ENCODE results near the gene H3-3A. TPM values are rescaled to one million over a fixed set of nuclear protein-coding genes. Genes with fewer than 3 reads are reported as not detected.

H3-3A gene
- total RNA-seq, 1 donor from 2014 or later = 348 TPM

DNA sequence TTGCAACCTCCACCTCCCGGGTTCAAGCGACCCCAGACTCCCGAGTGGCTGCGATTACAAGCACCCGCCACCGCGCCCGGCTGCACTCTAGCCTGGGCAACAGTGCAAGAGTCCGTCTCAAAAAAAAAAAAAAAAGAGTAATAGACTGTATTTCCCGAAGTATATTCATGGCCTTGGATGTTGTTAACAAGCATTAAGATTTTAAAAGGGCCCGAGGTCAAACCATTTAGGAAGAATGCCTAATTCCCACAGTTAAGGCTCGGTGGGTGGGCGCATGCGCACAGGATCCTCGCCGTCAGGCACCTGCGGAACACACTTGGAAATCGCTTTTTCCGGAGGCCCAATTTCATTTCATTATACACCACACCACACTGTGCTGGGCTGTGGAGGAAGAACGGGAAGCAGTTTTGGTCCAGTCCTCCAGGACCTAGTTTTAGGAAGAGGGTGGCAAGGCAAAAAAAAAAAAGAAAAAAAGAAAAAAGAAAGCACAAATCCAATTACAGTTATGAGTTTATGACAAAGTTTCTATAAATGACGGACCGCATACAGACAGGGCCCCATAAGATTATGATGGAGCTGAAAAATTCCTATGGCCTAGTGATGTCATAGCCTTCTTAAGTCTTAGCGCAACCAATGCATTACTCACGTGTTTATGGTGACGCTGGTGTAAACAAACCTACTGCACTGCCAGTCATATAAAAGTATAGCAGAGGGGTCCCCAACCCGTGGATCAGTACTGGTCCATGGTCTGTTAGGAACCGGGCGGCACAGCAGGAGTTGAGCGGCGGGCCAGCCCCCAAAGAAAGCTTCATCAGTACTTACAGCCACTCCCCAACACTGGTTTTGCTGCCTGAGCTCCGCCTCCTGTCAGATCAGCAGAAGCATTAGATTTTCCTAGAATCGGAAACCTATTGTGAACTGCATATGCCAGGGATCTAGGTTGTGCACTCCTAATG, 38.2 kb downstream of the H3-3A start:
- ATAC-seq = no peak

DNA sequence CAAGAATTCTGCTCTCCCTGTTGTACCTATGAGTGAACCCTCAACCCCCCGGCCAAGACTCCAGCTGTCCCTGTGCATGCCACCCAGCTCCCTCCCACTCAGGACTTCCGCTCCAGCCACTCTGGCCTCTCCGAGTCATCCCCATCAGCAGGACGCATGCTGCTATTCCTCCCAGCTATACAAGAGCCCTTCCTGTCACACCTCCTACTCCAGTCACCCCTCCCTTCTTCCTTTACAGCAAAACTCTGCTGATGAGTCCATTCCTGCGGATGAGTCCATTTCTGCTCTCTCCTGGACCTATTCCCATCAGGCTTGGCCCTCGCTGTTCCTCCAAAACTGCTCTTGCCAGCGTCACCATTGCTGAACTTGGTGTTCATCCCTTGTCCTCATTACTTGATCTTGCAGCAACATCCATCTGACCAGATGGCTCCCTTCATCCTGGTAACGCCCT, 42.2 kb downstream of the H3-3A start:
- DNase-seq (ENCODE audit: missing footprints) (no peak), ATAC-seq (no peak)
- intact Hi-C loops (cut with DNase I) = no loop called here

More for the DNA sequence above, 38.2 kb downstream of the H3-3A start:
- DNase-seq (ENCODE audit: missing footprints) = no peak
- intact Hi-C loops (cut with DNase I) = no loop called here

DNA sequence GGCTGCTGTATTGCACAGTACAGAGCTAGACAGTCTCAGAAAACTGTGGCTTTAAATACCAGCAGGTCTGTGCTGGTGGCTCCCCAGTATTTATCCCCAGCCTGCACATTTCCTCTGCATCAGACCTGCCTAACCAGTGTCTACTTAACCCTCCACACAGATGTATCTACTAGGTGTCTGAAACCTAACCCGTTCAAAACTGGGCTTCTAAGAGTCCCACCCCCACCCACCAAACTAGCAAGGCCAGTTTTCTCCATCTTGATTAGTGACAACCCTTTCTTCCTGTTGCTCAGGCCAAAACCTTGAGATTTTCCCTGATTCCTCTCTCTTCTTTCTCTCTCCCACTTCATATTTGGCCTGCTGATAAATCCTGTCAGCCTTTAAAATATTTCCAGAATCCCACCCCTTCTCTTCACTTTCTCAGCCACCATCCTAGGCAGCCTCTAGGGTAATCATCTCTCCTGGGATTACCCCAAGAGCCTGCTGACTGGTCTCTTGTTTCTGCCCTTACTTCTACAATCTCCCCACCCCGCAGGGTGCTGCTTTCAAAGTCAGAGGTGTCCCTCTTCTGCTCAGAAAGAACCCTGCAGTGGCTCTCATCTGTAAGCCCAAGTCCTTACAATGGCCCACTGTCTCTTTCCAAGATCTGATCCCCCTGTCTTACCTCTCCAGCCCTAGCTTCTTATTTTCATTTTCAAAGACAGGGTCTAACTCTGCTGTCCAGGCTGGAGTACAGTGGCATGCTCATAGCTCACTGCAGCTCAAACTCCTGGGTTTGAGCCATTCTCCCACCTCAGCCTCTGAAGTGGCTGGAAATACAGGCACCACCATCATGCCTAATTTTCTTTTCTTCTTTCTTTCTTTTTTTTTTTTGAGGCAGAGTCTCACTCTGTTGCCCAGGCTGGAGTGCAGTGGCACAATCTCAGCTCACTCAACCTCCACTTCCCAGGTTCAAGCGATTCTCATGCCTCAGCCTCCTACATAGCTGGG, 45.2 kb downstream of the H3-3A start:
- intact Hi-C loops (cut with DNase I) = no loop called here
- DNase-seq (ENCODE audit: missing footprints) = no peak

DNA sequence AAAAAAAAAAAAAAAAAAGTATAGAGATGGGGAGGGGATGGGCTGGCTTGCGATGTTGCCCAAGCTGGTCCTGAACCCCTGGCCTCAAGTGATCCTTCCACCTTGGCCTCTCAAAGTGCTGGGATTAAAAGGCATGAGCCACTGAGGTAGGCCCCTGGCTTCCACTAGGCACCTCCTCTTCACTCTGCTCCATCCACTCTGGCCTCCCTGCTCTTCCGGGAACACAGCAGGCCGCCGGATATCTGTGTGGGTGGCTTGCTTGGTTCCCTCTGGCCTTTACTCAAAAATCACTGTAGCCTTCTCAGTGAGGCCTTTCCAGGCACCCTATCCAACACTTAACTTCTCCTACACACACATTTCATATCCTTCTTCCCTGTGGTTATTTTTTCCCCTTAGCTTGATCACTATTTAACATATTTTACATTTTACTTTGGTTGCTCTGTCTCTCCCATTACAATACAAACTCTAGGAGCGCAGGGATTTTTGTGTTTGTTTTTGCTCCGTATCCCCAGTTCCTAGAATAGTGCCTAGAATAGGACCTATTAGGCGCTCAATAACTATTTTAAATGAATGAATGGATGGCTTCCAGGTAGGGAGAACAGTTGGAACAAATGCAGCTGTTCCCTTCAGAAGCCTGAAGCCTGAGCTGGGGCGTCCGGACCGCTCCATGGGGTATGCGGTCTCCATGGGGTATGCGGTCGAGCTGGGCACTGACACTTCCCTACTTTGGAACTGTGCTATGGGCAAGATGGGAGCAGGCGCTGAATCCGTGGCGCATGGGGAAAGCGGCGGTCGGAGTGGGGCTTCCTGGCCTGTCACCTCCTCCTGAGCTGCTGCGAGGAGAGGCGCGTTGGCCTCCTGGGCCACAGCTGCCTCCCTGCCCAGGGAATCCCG, 46.7 kb downstream of the H3-3A start:
- intact Hi-C loops (cut with DNase I) = no loop called here
- peak; percentile 36 for ATAC-seq
- no peak for DNase-seq (ENCODE audit: missing footprints)

More for the DNA sequence above, 45.2 kb downstream of the H3-3A start:
- ATAC-seq = no peak

DNA sequence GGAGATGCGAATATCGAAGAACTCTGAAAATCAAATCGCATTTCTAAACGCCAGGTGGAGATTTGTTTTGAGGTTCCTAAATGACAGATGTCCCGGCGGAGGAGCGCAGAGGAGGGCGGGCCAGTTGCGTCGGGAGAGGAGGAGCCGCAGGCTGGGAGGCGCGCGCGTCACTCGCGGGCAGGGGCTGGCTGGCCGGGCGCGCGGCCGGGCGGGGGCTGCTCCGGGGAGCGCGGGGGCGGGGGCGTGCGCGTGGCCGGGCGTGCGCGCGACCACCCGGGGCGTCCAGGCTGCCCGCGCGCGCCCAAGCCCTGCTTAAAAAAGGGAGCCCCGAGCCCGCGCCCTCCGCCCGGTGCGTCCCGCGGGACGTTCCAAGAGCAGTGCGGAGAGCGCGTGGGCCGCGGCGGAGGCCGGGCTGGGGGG, 47.3 kb downstream of the H3-3A start:
- DNase-seq (ENCODE audit: missing footprints) = peak; percentile 95
- ATAC-seq = peak; percentile 91
- intact Hi-C loops (cut with DNase I) = loop anchor here (1.0 to 2.0 kb wide), 2 partner anchors 46 to 111 kb away; partner anchors contain the start of gene SDE2

DNA sequence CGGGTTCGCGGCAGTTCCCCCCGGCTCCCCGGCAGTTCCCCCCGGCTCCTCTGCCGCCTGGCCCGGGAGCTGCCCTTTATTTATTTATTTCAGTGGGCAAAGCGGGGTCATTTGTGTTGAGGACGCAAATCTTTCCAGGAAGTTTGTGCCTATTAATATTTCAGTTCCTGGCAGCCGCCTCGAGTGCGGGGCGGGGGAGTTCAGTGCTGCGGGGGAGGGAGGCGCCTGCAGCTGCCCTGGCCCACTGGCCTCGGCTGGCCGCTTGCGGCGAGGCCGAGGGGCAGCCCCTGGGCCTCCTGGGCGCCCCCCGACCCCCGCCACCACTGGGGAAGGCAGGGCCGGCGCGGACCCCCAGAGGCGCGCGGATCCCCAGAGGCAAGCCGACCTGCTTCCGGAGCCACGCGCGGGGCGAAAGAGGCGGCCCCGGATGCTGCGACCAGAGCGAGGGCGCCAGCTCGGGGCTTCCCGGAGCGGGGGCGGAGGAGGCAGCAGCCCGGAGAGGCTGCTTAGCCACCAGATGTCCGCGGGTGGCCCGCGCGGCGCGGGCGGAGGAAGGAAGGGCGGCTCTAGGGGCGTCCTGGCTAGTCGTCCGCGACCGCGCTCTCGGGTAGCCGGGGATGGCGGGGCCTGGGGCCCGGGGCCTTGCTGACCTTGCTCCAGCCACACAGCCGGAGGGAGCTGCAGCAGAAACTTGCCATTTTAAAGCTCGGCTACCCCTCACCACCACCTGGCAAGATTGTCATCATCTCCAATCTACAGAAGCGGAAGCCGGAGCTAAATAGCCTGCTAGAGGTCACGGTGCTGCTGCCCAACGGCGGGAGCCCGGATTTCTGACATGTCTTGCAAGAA, 48.0 kb downstream of the H3-3A start:
- intact Hi-C loops (cut with DNase I) = loop anchor here (1.0 to 2.0 kb wide), 2 partner anchors 46 to 112 kb away; partner anchors contain the start of gene SDE2
- ATAC-seq (peak; percentile 74), DNase-seq (ENCODE audit: missing footprints) (peak; percentile 88)

DNA sequence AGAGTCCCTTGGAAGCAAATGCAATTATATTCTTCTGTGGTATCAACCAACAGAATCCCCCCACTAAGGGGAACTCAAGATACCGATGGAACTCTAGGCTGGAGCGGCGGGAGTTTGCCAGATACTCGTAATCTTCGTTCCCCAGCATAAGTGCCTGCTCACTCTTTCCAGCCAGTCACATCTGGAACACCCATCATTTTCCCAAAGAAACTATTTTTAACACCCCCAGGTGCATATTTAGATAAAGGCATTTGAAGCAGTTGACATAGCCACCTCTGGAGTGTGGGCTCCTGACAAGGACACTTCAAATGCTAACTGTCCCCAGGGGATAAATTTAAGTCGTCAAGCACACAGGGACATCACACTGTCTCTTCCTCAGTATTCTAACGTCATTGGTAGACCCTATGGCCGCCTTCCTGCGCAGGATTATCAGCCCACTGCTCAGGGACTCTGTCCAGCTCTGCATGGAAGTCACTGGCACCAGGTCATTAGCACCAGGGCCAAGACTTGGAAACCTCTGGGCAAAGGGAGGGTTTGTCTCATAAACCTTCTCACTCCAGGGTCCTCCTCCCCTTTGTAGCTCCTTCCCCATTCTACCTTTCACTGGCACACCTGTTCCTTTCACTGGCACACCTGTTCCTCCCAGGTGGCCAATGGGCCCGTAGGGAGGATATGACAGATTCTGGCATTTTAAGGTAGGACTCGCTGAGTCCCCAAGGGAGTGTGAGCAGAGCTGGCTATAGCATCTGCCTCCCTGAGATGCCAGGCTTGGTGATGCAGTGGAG, 48.8 kb downstream of the H3-3A start:
- ATAC-seq = no peak
- intact Hi-C loops (cut with DNase I) = loop anchor here (2.0 kb wide), 1 partner anchor 112 kb away; the partner anchor contains the start of gene SDE2
- DNase-seq (ENCODE audit: missing footprints) = no peak

DNA sequence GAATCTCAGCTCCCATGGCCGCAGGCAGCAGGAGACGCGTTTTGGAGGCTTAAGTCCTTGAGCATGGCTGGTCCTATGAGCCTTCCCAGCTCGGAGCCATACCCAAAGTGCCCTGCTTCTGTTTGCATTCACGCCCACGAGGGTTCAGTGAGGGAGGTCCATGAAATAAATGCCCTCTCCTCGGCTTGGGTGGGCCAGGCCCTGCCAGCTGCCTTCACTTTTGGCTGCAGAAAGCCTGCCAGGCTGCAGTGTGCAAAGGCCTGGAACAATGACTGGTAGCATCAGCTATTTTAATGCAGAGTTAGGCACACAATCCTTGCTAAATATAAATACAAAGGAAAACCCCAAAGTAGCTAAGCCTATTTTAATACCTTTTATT, 49.4 kb downstream of the H3-3A start:
- DNase-seq (ENCODE audit: missing footprints) (no peak), ATAC-seq (no peak)
- intact Hi-C loops (cut with DNase I) = loop anchor here (2.0 kb wide), 1 partner anchor 113 kb away; the partner anchor contains the start of gene SDE2

DNA sequence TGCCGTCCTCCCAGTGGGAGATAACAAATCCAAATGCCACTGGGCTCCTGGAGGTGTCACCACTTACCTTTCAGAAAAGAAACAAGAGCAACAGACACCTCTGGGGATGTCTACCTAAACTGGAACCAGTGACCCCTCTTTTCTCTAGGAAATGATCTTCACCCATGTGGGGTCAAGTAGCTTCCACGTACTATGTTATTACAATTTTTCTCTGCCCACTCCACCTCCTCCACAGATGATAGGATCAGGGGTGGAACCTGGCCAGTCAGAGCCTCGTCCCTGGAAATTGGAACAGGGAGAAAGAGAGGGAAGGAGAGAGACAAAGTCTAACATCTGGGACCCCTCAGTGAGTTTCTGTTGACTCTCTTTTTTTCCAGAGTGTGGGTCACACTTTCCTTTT, 50.1 kb downstream of the H3-3A start:
- ATAC-seq (no peak), DNase-seq (ENCODE audit: missing footprints) (no peak)
- intact Hi-C loops (cut with DNase I) = no loop called here

DNA sequence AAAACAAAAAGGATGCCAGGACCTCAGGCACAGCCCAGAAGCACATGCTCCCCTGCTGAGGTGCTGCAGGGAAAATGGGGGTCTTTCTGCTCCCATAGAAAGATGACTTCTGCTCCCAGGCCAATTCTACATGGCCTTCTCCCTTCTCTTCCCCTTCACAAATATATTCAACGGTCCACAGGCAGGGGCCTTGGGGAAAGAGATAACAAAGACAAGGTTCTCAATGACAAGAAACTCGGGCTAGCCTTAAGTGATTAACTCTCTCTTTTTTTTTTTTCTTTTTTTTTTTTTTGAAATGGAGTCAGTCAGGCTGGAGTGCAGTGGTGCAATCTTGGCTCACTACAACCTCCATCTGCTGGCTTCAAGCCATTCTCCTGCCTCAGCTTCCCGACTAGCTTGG, 54.2 kb downstream of the H3-3A start:
- DNase-seq (ENCODE audit: missing footprints) (no peak), ATAC-seq (no peak)
- intact Hi-C loops (cut with DNase I) = no loop called here

DNA sequence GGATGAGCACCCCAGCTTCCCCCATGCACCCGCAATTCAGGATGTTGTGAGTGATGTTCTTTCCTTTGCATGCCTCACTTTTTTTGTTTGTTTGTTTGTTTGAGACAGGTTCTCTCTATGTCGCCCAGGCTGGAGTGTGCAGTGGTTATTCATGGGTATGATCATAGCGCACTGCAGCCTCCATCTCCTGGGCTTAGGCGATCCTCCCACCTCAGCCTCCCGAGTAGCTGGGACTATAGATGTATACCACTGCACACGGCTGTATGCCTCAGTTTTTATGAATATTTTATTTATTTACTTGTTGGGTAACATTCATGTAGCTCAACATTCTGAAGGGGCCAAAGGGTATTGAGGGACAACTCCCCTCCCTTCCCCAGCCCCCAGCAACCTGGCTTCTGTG, 54.8 kb downstream of the H3-3A start:
- DNase-seq (ENCODE audit: missing footprints) = no peak
- intact Hi-C loops (cut with DNase I) = no loop called here
- ATAC-seq = no peak

DNA sequence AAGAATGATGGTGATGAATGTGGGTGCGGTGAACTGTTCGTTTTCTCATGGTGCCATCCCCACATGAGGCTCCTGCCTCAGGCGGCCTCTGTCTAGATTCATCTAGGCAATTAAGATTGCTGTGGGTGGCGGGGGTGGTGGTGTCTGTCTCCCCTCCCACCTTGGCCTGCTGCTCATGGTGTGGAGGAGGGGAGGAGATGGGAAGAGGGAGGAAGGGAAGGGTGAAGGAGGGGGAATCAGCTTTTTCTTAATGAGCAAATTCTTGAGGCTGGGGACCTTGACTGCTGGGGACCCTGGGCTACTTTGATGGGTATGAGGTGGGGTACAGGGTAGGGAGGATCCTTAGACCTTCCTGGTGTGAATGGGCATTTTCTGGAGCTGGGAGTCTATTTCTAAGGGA, 55.8 kb downstream of the H3-3A start:
- ATAC-seq = no peak
- DNase-seq (ENCODE audit: missing footprints) = no peak
- intact Hi-C loops (cut with DNase I) = no loop called here

DNA sequence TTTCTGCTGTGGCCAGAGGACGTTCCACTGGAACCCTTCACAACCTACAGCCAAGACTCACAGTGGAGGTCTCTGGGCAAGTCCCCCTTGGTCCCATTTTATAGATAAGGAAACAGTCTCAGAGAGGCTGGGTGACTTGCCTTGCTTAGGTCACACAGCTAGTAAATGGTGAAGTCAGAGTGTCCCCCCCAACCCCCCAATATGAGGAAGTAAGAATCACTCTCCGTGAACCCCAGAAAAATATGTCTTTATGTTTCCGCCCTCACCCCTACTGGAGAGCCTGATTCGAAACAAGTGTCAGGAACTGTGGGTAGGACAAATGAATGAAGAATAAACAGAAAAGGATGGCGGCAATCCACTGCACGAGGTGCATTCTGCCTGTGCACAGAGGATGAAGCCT, 56.7 kb downstream of the H3-3A start:
- DNase-seq (ENCODE audit: missing footprints) = no peak
- intact Hi-C loops (cut with DNase I) = no loop called here
- no peak for ATAC-seq

DNA sequence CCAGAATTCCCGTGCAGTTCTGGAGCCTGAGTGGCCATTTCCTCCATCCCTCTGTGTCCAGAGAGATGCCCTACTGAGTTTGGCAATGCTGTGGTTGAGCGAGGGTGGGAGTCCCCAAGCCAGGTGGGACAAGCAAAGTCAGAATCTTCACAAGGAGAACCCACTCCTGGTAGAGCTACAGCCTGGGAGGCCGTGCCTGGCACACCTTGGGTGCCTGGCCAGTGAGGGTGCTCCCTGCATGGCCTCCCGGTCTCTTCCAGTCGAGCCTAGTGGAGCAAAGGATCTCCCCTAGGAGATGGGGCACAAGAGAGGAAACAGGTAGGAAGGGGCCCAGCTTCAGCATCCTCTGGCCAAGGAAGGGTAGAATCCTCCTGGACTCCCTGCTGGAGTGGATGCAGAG, 57.9 kb downstream of the H3-3A start:
- intact Hi-C loops (cut with DNase I) = loop anchor here (10.0 kb wide), 1 partner anchor 214 kb away; no protein-coding TSS in a partner anchor
- no peak for ATAC-seq
- no peak for DNase-seq (ENCODE audit: missing footprints)

DNA sequence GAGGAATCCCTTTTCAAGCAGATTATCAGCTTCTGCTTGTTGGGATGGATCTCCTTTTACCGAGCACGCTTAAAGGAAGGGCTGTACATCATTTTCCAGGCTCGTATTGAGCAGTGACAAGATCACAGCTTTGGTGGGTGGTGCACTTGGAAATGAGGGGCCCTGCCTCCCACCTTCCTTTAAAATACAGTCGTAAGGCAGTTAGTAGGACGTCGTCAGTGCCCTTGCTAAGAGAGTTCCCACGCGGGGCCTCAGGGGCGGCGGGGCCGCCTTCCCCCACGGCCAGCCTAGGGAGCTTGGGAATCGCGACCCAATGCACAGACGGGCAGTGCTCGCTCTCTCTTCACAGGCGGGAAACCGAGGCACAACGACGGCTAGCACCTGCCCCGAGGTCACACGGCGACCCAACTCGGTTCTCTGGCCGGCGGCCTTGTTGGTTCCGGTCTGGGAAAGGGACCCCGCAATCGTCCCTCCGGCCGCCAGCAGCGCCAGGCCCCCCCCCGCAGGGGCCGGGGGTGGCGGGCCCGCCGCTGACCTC, 58.6 kb downstream of the H3-3A start:
- intact Hi-C loops (cut with DNase I) = loop anchor here (1.0 to 10.0 kb wide), 2 partner anchors 58 to 214 kb away; no protein-coding TSS in a partner anchor
- ATAC-seq (no peak), DNase-seq (ENCODE audit: missing footprints) (no peak)
